Measurements from ENCODE around the gene MEX3B.

DNA sequence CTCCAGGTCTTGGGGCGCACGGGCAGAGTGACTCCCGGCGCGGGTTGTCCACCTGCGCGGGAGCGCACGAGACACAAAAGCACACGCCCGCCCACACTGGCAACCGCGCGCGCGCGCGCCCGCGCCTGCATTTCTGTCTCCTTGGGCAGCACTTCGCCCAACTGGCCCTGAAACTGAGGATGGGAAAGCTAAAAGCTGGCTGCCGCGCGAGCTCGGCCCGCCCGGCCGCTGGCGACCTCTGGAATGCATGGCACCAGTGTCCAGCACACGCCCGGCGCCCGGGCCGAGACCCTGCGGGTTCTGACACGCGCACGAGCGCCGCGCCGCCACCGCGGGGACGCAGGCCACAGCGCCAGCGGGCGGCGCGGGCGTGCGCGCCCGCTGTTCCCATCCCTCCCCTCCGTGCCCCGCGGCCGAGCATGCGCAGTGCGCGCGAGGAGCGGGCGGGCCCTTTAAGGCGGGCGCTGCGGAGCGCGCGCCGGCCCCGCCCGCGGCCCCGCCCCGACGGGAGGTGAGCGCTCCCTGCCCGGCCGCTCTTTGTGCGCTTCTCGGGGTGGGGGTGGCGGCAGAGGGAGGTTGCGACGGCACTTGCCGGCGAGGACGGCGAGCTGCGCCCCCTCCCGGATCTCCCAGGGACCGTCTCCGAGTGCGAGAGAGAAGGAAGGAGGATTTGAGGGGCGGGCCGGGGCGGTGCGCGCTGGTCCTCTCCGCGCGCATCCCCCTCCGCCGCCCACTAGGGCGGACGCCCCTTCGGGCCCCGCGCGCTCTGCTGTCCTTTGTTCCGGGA, 1.0 kb upstream of the MEX3B start:
- TF ChIP-seq CTCF (IDR thresholded peaks at IDR 0.05), result peak; percentile 91
- TF ChIP-seq SIN3A (IDR thresholded peaks at IDR 0.05; ENCODE audit: borderline replicate concordance, insufficient read depth, low read depth, low read length), result no peak
- peak; percentile 62 for TF ChIP-seq TCF7L2 (IDR thresholded peaks at IDR 0.05; ENCODE audit: low read depth, low read length)
- TF ChIP-seq POLR2AphosphoS5 (IDR thresholded peaks at IDR 0.05; ENCODE audit: low read depth, low read length), result peak; percentile 43; the same call in 1 of the 2 replicates
- TF ChIP-seq, protein P1, sequence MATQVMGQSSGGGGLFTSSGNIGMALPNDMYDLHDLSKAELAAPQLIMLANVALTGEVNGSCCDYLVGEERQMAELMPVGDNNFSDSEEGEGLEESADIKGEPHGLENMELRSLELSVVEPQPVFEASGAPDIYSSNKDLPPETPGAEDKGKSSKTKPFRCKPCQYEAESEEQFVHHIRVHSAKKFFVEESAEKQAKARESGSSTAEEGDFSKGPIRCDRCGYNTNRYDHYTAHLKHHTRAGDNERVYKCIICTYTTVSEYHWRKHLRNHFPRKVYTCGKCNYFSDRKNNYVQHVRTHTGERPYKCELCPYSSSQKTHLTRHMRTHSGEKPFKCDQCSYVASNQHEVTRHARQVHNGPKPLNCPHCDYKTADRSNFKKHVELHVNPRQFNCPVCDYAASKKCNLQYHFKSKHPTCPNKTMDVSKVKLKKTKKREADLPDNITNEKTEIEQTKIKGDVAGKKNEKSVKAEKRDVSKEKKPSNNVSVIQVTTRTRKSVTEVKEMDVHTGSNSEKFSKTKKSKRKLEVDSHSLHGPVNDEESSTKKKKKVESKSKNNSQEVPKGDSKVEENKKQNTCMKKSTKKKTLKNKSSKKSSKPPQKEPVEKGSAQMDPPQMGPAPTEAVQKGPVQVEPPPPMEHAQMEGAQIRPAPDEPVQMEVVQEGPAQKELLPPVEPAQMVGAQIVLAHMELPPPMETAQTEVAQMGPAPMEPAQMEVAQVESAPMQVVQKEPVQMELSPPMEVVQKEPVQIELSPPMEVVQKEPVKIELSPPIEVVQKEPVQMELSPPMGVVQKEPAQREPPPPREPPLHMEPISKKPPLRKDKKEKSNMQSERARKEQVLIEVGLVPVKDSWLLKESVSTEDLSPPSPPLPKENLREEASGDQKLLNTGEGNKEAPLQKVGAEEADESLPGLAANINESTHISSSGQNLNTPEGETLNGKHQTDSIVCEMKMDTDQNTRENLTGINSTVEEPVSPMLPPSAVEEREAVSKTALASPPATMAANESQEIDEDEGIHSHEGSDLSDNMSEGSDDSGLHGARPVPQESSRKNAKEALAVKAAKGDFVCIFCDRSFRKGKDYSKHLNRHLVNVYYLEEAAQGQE (IDR thresholded peaks at IDR 0.05; ENCODE audit: insufficient read depth in 1 of 2, low read depth in 2 of 2, low read length in 1 of 2), result no peak

Data from Panc1 (cell line).